IPS DF 19.7 (cell line): Measurements from ENCODE around the gene FYN.

ENCODE experiments used
- DNase-seq: peaks from one replicate; pipeline ENCODE4 v3.0.0-alpha.2; 2013; ENCODE audit warnings: low read depth, low spot score

The FYN gene

GRCh38 chr6:111806561-111807497 lies 66.4 kb downstream of the FYN start:
- no peak for DNase-seq

DNA sequence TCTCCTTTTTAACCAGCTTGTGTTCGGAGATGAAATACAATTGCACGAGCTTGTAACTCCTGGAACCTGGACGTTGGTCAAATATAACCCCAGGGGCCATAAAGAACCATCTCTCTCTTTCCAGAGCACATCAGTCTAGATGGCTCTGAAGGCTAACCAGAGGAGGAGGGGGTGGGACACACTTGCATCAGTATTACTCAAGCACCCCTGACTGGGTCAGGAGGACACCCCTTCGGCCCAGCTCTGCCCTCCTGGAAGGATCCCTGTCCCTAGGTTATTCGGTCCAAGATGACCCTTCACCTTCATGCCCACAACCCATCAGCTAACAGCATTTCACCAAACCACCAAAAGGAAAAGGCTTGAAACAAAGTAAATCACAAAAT lies 67.1 kb downstream of the FYN start:
- no peak for DNase-seq

GRCh38 chr6:111805511-111806164 lies 67.6 kb downstream of the FYN start:
- DNase-seq: no peak

GRCh38 chr6:111804627-111805235 lies 68.5 kb downstream of the FYN start:
- DNase-seq: no peak

DNA sequence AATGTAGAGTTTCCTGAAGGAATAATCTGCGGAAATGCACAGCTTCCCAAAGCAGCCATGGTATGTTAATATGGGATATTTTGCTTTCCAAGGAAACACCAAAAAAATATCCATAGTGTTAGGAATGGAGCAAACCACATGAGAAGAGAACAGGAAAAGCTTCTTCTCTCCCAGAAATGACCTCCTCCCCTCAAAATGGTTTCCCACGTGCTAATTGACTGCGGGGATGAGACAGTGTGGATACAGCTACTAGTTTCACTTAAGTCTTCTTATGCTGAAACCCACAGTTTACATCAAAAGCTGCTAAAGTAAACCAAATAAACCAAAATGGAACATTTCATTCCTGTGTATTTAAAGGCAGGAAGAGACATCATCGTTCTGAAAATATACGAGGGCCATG lies 69.4 kb downstream of the FYN start:
- no peak for DNase-seq

DNA sequence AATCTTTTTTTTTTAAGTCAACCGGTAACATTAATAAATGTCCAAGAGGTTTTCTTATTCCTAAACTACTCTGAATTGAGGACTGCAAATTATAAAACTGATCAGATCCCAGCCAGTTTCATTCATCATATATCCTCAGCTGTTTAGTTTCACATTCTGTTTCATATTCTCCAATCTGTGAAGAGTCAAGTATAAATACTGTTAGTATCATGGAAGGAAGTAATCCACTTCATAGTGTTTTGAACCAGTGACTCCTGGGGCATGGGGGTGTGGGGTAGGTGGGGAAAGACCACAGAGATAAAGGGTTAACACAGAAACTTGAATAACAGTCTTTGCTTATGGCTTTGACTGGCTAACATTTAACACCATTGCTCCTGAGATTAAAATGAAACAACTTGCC lies 69.9 kb downstream of the FYN start:
- no peak for DNase-seq

DNA sequence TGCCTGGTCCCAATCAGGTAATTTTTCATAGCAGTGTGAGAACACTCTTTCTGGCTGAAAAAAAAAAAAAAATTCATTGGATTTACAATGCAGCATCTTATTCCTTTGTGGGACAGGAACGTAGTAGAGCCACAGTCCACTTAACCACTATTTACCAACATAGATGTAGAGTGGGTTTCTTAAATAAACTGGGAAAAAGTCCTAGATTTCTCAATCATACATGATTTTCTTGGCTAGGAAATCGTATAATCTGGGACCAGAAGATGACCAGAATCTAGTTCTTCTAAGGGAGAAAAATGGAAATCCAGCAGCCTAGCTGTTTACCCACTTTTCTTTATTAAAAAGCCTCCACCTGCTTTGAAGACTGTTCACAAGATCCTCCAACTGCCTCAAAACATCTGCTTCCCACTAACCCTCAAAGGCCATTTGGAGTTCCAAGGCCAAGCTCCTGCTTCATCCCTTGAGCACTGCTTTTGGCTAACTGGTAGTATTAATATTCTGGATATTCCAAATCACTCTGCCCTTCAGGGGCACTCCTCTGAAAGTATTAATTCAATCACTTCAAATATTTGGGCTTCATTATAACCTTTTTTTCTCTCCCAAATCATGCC lies 70.4 kb downstream of the FYN start:
- no peak for DNase-seq

DNA sequence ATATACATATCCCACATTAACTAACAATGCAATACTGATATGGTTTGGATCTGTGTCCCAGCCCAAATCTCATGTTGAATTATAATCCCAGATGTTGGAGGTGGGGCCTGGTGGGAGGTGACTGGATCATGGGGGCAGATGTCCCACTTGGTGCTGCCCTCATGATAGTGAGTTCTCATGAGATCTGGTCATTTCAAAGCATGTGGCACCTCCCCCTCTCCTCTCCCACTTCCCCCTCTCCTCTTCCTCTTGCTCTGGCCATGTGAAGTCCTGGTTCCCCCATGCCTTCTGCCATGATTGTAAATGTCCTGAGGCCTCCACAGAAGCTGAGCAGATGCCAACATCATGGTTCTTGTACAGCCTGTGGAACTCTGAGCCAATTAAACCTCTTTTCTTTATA lies 71.2 kb downstream of the FYN start:
- DNase-seq: no peak

DNA sequence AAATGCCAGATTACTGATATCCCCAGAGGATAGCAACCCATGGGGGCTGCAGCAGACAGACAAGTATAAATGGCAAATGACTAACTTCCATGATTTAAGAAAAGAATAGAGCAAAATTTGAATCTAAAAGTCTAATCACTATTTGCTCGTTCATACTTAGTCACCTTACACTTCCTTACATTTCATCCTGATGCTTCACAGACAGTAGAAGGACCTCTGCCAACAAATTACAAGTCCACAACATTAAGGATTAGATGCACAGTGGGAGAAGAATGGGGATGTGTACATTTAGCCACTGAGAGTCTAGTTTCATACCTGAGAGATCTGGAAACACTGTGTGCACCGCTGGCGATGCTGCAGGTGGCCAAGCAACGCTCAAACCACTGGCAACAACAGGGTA lies 72.4 kb downstream of the FYN start:
- DNase-seq: no peak

GRCh38 chr6:111800259-111800765 lies 72.9 kb downstream of the FYN start:
- DNase-seq: no peak

DNA sequence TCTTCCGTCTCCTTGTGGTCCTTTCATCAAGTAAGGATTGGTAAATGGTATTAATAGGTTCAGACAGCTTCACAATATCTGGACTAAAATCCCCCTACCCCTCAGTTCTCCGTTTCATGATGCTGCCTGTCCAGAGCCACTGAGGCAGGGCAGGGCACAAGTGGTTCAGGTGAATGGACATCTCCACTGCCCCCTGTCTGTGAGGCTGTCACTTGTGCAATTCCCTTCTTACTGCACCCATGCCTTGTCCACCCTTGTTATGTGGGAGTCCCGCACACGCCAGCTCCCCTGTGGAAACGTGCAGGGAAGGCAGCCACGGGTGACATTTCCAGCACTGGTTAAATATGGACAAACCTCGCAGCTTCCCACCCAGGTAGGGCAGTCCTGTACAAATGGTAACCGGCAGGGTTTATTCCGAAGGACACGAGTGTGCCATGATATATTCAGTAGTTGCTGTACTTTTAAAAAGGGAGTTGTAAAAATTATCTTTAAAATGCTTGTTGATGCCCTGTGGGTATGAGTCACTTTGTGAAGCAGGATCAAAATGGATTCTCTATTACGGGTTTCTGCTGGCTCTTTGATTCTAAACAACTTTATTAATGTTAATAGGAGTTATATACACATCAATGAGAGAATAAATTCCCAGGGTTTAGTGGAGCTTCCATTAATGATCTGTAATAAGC lies 73.5 kb downstream of the FYN start:
- DNase-seq: no peak

DNA sequence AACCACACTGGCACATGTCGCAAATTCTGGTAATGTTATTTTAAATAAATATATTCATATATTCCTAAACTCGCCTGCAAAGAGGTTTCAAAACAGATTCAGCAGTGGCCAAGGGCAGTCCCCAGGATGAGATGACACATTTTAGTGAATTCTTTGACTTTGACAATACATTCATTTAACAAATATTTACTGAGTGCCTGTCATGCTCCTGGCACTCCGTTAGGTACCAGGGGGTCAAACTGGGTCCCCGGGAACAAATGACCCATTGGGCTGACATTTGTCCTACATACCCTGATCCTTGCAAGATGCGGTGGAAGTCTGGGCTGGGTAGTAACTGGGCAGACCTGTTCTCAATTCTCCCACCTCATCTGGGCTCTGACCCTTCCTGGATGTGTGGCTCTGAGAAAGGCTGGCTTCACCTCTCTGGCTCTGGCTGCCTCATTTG lies 74.9 kb downstream of the FYN start:
- no peak for DNase-seq

DNA sequence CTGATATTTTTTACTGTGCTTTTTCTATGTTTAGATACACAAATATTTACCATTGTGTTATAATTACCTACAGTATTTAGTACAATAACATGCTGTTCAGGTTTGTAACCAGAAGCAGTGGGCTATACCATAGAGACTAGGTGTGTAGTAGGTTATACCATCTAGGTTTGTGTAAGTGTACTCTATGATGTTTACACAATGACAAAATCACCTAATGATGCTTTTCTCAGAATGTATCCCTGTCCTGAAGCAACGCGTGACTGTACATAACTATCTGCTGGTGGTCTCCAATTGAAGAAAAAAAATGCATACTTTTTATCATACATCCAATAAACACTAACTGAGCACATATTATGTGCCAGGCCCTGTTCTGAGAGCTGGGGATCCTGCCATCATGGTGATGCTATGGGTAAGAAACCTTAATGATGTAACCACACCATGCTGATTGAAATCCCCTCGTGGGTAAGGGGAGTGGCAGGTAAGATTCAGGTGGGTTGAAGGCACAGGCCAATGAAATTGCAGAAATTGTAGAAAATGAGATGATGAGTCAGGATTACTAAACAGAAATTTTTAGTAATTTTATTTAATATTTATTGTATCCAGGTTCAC lies 76.8 kb downstream of the FYN start:
- DNase-seq: no peak

- DNase-seq: no peak
Measured at GRCh38 chr6:111795558-111795957, 77.7 kb downstream of the FYN start.

GRCh38 chr6:111794727-111795452 lies 78.4 kb downstream of the FYN start:
- no peak for DNase-seq

DNA sequence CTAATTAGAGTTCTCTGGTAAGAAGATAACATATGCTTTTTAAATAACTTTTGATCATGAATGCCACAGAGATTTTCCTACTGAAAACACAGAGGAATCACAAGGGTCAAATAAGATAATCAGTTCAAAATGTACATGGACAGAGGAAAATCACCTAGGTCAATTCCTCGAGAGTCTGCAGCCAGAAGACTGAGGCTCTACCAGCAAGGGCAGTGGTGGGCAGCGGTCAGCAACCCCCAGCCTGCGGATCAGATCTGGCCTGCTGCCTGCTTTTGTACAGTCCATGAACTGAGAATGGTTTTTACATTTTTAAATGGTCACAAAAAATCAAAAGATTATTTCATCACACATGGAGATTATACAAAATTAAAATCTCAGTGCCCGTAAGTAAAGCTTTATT lies 79.0 kb downstream of the FYN start:
- no peak for DNase-seq

- no peak for DNase-seq
Measured at GRCh38 chr6:111793711-111794111, 79.5 kb downstream of the FYN start.

DNA sequence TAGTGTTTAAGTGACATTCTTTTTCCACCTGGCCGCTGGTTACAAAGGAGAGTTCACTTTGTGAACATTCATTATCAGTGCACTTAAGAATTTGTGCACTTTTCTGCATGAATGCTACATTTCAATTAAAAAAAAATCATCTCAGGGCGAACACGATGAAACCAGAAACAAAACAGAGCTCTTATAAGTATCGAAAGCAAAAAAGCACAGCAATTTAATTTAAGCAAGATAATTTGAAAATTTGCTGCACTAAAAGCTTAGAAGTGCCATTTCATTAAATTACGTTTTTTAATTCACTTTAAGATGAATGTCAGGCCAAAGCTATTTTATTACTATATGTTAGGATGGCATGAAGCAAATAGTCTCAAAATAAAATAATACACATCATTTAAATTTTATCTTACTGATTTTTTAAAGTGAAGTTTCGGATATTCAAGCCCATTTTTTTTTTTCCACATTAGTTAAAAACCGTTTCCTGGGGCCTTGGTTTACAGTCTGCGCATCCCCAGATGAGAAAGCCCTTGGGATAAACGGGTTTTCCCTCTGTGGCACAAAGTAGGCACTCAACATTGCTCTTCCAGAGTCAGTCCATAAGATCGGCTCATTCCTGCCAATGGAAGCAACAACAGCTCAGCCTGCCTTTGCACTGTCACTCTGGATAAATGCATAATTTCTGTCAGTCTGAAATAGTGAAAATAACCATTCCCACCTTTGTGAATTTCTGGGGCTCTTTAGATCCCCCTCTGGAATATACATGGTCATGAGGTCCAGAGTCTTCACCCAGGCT lies 80.1 kb downstream of the FYN start:
- no peak for DNase-seq

- DNase-seq: no peak
Measured at GRCh38 chr6:111792241-111792640, 81.0 kb downstream of the FYN start.

DNA sequence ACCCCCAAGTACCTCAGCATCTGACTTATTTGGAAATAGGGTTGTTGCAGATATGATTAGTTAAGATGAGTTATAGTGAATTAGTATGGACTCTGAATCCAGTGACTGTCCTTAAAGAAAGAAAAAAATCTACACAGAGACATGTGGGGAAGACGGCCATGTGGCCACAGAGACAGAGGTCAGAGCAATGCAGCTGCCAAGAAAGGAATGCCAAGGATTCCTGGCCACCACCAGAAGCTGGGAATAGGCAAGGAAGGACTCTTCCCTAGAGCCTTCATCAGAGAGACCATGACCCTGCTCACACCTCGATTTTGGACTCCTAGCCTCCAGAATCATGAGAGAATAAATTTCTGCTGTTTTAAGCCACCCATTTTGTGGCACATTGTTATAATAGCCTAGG lies 81.8 kb downstream of the FYN start:
- DNase-seq: no peak
